Measurements from ENCODE around the gene PCDH1. TPM values are rescaled to one million over a fixed set of nuclear protein-coding genes. Genes with fewer than 3 reads are reported as not detected.

Gene PCDH1
- total and polyA plus RNA-seq, 2 of the 8 experiments (the other 6 are each of a cell fraction or from before 2014, with no cell fraction given): 101 to 102 TPM

DNA sequence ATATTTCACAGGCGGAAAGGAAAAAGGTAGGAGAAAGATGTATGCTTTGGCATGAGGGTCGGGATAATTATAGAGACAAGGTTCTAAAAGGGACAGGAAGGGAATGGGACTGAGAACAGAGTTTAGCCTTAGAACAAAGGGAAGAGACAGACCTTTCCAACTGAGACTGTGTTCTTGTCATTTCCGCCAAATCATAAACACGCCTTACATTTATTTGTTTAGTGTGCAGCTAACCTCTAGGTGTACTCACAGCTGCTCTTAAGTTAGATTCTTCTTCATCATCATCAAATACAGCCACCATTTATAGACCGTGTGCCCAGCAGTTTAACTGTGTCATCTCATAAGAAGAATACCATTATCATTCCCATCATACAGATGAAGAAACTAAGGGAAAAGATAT, 39.5 kb upstream of the PCDH1 start:
- no peaks in the 10 kb centered on the region for H3K79me1 ChIP-seq (ENCODE audit: low read depth, low read length)
- H4K20me1 ChIP-seq (replicated peaks in 1 of 2; ENCODE audit: control insufficient read depth in 1 of 2, insufficient read depth in 2 of 2, low read length in 2 of 2): no peaks in the 10 kb centered on the region
- H3K4me1 ChIP-seq (replicated peaks in 1 of 4; ENCODE audit: control insufficient read depth in 3 of 4, insufficient read depth in 4 of 4, low read length in 3 of 4): peaks cover 4 to 10% (median 6%) of the 10 kb centered on the region in 4 experiments; a peak in 6 of 7 replicates
- H2AFZ ChIP-seq (ENCODE audit: low read length): no peak overlapping the region
- H3K18ac ChIP-seq (ENCODE audit: extremely low read depth, low read length): no peak overlapping the region
- H2BK5ac ChIP-seq (ENCODE audit: low read depth, low read length): no peak overlapping the region
- no peak overlapping the region for H2BK15ac ChIP-seq (ENCODE audit: low read length)
- 81% methylated on average over 5 of the region's 5 CpGs; no CpG with 5 or more reads in 1 of the 2 experiments for WGBS, 2 experiments (ENCODE audit: extremely low coverage in 1 of 2, insufficient coverage in 1 of 2, insufficient read length in 1 of 2, insufficient replicate concordance in 2 of 2, low coverage in 1 of 2, low lambda C conversion rate in 2 of 2, missing lambda C conversion rate in 1 of 2)
- H3K14ac ChIP-seq (ENCODE audit: insufficient read length): no peak overlapping the region
- H3K27me3 ChIP-seq (replicated peaks in 1 of 4; ENCODE audit: control insufficient read depth in 3 of 4, extremely low read depth in 1 of 4, insufficient read depth in 3 of 4, low read length in 3 of 4): peaks cover 3 to 17% (median 7%) of the 10 kb centered on the region in 4 experiments
- no peak overlapping the region for H4K8ac ChIP-seq (ENCODE audit: extremely low read depth, insufficient read depth, low read length)
- peaks cover 3% of the 10 kb centered on the region; the same call in 1 of the 2 replicates for H3K23me2 ChIP-seq (ENCODE audit: low read depth, low read length)
- H4K5ac ChIP-seq (ENCODE audit: insufficient read length, low read depth, low read length): no peak overlapping the region
- H3K36me3 ChIP-seq (ENCODE audit: control insufficient read depth in 2 of 4, insufficient read depth in 4 of 4, low read length in 3 of 4): no peaks in the 10 kb centered on the region
- CTCF ChIA-PET (ENCODE audit: partially characterized antibody): interaction anchor here (0.8 to 5.4 kb wide), 6 partner anchors 24 to 225 kb away, joined by 4 to 58 read pairs (median 22); partner anchors contain the start of genes PCDH1 and RNF14
- H3K23ac ChIP-seq (ENCODE audit: insufficient read length): no peak overlapping the region
- H4K91ac ChIP-seq (replicated peaks; ENCODE audit: insufficient read length, low read length): no peak overlapping the region
- H3K56ac ChIP-seq (replicated peaks; ENCODE audit: insufficient read length, low read depth, low read length): no peak overlapping the region
- no peak overlapping the region for H2BK120ac ChIP-seq (replicated peaks; ENCODE audit: low read depth, low read length)
- DNase-seq (ENCODE audit: low read depth in 1 of 2, low spot score in 2 of 2): no peak
- H3K4me2 ChIP-seq (ENCODE audit: insufficient read depth in 1 of 2, low read depth in 2 of 2, low read length in 2 of 2): no peak overlapping the region
- no peak for FAIRE-seq
- H3K27ac ChIP-seq (ENCODE audit: low read depth, low read length): no peak overlapping the region
- POLR2A ChIA-PET (ENCODE audit: partially characterized antibody): interaction anchor here (1.4 to 5.0 kb wide), 3 partner anchors 14 to 36 kb away, joined by 3 to 36 read pairs (median 6); no protein-coding TSS in a partner anchor
- no peak overlapping the region for H2BK12ac ChIP-seq (ENCODE audit: low read depth, low read length)
- no peak overlapping the region for H3K9ac ChIP-seq (replicated peaks in 1 of 4; ENCODE audit: extremely low read depth in 1 of 4, low read depth in 3 of 4, low read length in 3 of 4)
- H2AK5ac ChIP-seq (ENCODE audit: low read depth, low read length): no peak overlapping the region
- H3K9me3 ChIP-seq (ENCODE audit: insufficient read depth in 2 of 2, low read depth in 1 of 2, low read length in 1 of 2): no peaks in the 10 kb centered on the region
- no peak overlapping the region for H3K4me3 ChIP-seq (ENCODE audit: extremely low read depth in 1 of 4, insufficient read depth in 2 of 4, low read depth in 3 of 4, low read length in 4 of 4)
- no peak overlapping the region for H2BK20ac ChIP-seq (ENCODE audit: low read length)
- H3K79me2 ChIP-seq (ENCODE audit: control insufficient read depth in 1 of 2, insufficient read depth in 2 of 2, low read length in 2 of 2): no peaks in the 10 kb centered on the region
- no peak overlapping the region for H3K4ac ChIP-seq (replicated peaks; ENCODE audit: insufficient read length, low read depth, low read length)
- no peak for TF ChIP-seq HDAC2 (IDR thresholded peaks at IDR 0.05; ENCODE audit: borderline replicate concordance in 1 of 2, low read depth in 2 of 2, low read length in 2 of 2)
- TF ChIP-seq EP300 (IDR thresholded peaks at IDR 0.05; ENCODE audit: borderline replicate concordance in 1 of 2, low read depth in 2 of 2, low read length in 2 of 2): no peak
- no peak for TF ChIP-seq RBBP5 (IDR thresholded peaks at IDR 0.05; ENCODE audit: borderline replicate concordance, low read depth, low read length)
- TF ChIP-seq, protein P1, sequence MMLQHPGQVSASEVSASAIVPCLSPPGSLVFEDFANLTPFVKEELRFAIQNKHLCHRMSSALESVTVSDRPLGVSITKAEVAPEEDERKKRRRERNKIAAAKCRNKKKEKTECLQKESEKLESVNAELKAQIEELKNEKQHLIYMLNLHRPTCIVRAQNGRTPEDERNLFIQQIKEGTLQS (IDR thresholded peaks at IDR 0.05; ENCODE audit: insufficient read depth, low read depth, low read length): no peak
- TF ChIP-seq KDM1A (IDR thresholded peaks at IDR 0.05; ENCODE audit: borderline replicate concordance, low read length): no peak
- no peak for TF ChIP-seq JUN (IDR thresholded peaks at IDR 0.05; ENCODE audit: low read depth, low read length)
- TF ChIP-seq SAP30 (IDR thresholded peaks at IDR 0.05; ENCODE audit: insufficient read depth, insufficient replicate concordance, low read length): no peak
- TF ChIP-seq TEAD4 (IDR thresholded peaks at IDR 0.05; ENCODE audit: low read depth, low read length): no peak
- TF ChIP-seq POU5F1 (IDR thresholded peaks at IDR 0.05; ENCODE audit: low read depth, low read length): no peak
- no peak for TF ChIP-seq SRF (IDR thresholded peaks at IDR 0.05; ENCODE audit: low read depth, low read length)
- TF ChIP-seq BCL11A (IDR thresholded peaks at IDR 0.05; ENCODE audit: low read depth in 2 of 2, low read length in 2 of 2): no peak

Measured in H1 (cell line).